ENCODE data around the gene NTNG1.

DNA sequence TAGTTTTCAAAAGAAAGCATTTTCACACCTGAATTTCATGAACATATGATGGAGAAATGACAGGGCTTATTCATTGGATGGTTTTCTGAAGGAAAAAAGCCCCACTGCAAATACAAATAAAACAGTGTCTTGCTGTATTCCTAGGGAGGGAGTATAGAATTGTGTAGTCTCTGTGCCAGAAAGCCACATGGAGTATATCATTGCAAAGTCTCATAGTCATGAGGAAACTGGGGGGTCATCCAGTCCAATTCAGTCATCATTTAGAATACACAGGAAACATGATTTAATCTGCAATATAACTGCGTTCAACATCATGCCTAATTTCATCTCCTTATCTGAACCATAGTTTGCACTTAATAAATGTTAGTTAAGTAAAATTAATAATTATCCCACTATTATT is 222.3 kb downstream of the NTNG1 start:
- TF ChIP-seq FOSL1 (IDR thresholded peaks at IDR 0.05; ENCODE audit: insufficient read depth, low read depth, low read length), result no peak
- TF ChIP-seq POLR2A (IDR thresholded peaks at IDR 0.05; ENCODE audit: control extremely low read depth in 1 of 2, low read depth in 2 of 2, low read length in 2 of 2), result no peak
